ENCODE data around the gene CANT1. TPM values are rescaled to one million over a fixed set of nuclear protein-coding genes. Genes with fewer than 3 reads are reported as not detected.

The CANT1 gene
- total RNA-seq, 3 donors from 2014 or later, result 46.7 to 68.6 (median 55.5) TPM

GRCh38 chr17:79046916-79047280 lies 37.3 kb upstream of the CANT1 start:
- no peaks in the 10 kb centered on the region for H3K36me3 Mint-ChIP-seq (ENCODE audit: insufficient read depth)
- no peaks in the 10 kb centered on the region for H3K4me1 Mint-ChIP-seq (ENCODE audit: low read depth)
- DNase-seq, result no peak
- peaks cover 19% of the 10 kb centered on the region for H3K27me3 Mint-ChIP-seq (ENCODE audit: low read depth)
- no peak overlapping the region for H3K4me3 Mint-ChIP-seq
- no peaks in the 10 kb centered on the region for H3K9me3 Mint-ChIP-seq
- no peak for ATAC-seq

GRCh38 chr17:79046197-79046915 lies 36.8 kb upstream of the CANT1 start:
- H3K27me3 Mint-ChIP-seq (ENCODE audit: low read depth), result peaks cover 18% of the 10 kb centered on the region
- H3K36me3 Mint-ChIP-seq (ENCODE audit: insufficient read depth), result no peaks in the 10 kb centered on the region
- no peak overlapping the region for H3K4me3 Mint-ChIP-seq
- DNase-seq, result no peak
- ATAC-seq, result no peak
- no peaks in the 10 kb centered on the region for H3K4me1 Mint-ChIP-seq (ENCODE audit: low read depth)
- no peaks in the 10 kb centered on the region for H3K9me3 Mint-ChIP-seq

- peak; percentile 80 to 81 for ATAC-seq
- no peak overlapping the region for H3K4me3 Mint-ChIP-seq
- H3K27me3 Mint-ChIP-seq (ENCODE audit: low read depth), result peaks cover 13% of the 10 kb centered on the region
- peak; percentile 57 for DNase-seq
- no peaks in the 10 kb centered on the region for H3K36me3 Mint-ChIP-seq (ENCODE audit: insufficient read depth)
- no peaks in the 10 kb centered on the region for H3K9me3 Mint-ChIP-seq
- no peaks in the 10 kb centered on the region for H3K4me1 Mint-ChIP-seq (ENCODE audit: low read depth)
These were observed 36.3 kb upstream of the CANT1 start for GRCh38 chr17:79045842-79046196.

- Mint-ChIP-seq H3K4me1 (ENCODE audit: low read depth) (no peaks in the 10 kb centered on the region), H3K9me3 (no peaks in the 10 kb centered on the region), H3K36me3 (ENCODE audit: insufficient read depth) (no peaks in the 10 kb centered on the region), H3K4me3 (no peak overlapping the region), H3K27me3 (ENCODE audit: low read depth) (peaks cover 13% of the 10 kb centered on the region)
- DNase-seq (no peak), ATAC-seq (no peak)
These were observed 35.6 kb upstream of the CANT1 start for GRCh38 chr17:79045001-79045729.

- Mint-ChIP-seq H3K4me1 (ENCODE audit: low read depth) (no peaks in the 10 kb centered on the region), H3K27me3 (ENCODE audit: low read depth) (peaks cover 13% of the 10 kb centered on the region), H3K9me3 (no peaks in the 10 kb centered on the region), H3K36me3 (ENCODE audit: insufficient read depth) (no peaks in the 10 kb centered on the region), H3K4me3 (no peak overlapping the region)
- ATAC-seq, result no peak
- no peak for DNase-seq
These were observed 34.9 kb upstream of the CANT1 start for GRCh38 chr17:79044462-79044861.

GRCh38 chr17:79043931-79044320 lies 34.4 kb upstream of the CANT1 start:
- no peaks in the 10 kb centered on the region for H3K9me3 Mint-ChIP-seq
- no peak for DNase-seq
- H3K4me3 Mint-ChIP-seq, result no peak overlapping the region
- no peak for ATAC-seq
- no peaks in the 10 kb centered on the region for H3K4me1 Mint-ChIP-seq (ENCODE audit: low read depth)
- H3K27me3 Mint-ChIP-seq (ENCODE audit: low read depth), result peaks cover 13% of the 10 kb centered on the region
- H3K36me3 Mint-ChIP-seq (ENCODE audit: insufficient read depth), result no peaks in the 10 kb centered on the region

- Mint-ChIP-seq H3K4me3 (no peak overlapping the region), H3K4me1 (ENCODE audit: low read depth) (no peaks in the 10 kb centered on the region), H3K36me3 (ENCODE audit: insufficient read depth) (no peaks in the 10 kb centered on the region), H3K9me3 (no peaks in the 10 kb centered on the region), H3K27me3 (ENCODE audit: low read depth) (peaks cover 13% of the 10 kb centered on the region)
- DNase-seq (no peak), ATAC-seq (no peak)
These were observed 33.8 kb upstream of the CANT1 start for GRCh38 chr17:79043191-79043930.

GRCh38 chr17:79042421-79043190 lies 33.0 kb upstream of the CANT1 start:
- ATAC-seq, result peak; percentile 67 to 74
- no peak overlapping the region for H3K4me3 Mint-ChIP-seq

GRCh38 chr17:79041723-79042420 lies 32.3 kb upstream of the CANT1 start:
- no peaks in the 10 kb centered on the region for H3K9me3 Mint-ChIP-seq
- H3K36me3 Mint-ChIP-seq (ENCODE audit: insufficient read depth), result no peaks in the 10 kb centered on the region
- peaks cover 13% of the 10 kb centered on the region for H3K27me3 Mint-ChIP-seq (ENCODE audit: low read depth)
- H3K4me1 Mint-ChIP-seq (ENCODE audit: low read depth), result no peaks in the 10 kb centered on the region
- H3K4me3 Mint-ChIP-seq, result no peak overlapping the region
- no peak for ATAC-seq
- no peak for DNase-seq

More at GRCh38 chr17:79042421-79043190, 33.0 kb upstream of the CANT1 start:
- no peaks in the 10 kb centered on the region for H3K36me3 Mint-ChIP-seq (ENCODE audit: insufficient read depth)
- DNase-seq, result peak; percentile 67
- no peaks in the 10 kb centered on the region for H3K9me3 Mint-ChIP-seq
- H3K27me3 Mint-ChIP-seq (ENCODE audit: low read depth), result peaks cover 13% of the 10 kb centered on the region
- no peaks in the 10 kb centered on the region for H3K4me1 Mint-ChIP-seq (ENCODE audit: low read depth)

GRCh38 chr17:79041041-79041570 lies 31.5 kb upstream of the CANT1 start:
- Mint-ChIP-seq H3K27me3 (ENCODE audit: low read depth) (peaks cover 13% of the 10 kb centered on the region), H3K4me3 (no peak overlapping the region), H3K36me3 (ENCODE audit: insufficient read depth) (no peaks in the 10 kb centered on the region), H3K4me1 (ENCODE audit: low read depth) (no peaks in the 10 kb centered on the region), H3K9me3 (no peaks in the 10 kb centered on the region)
- ATAC-seq (no peak), DNase-seq (no peak)

GRCh38 chr17:79039886-79040285 lies 30.3 kb upstream of the CANT1 start:
- Mint-ChIP-seq H3K4me1 (ENCODE audit: low read depth) (no peaks in the 10 kb centered on the region), H3K27me3 (ENCODE audit: low read depth) (peaks cover 3% of the 10 kb centered on the region), H3K4me3 (no peak overlapping the region), H3K36me3 (ENCODE audit: insufficient read depth) (no peaks in the 10 kb centered on the region), H3K9me3 (no peaks in the 10 kb centered on the region)
- ATAC-seq (no peak), DNase-seq (no peak)

GRCh38 chr17:79039171-79039570 lies 29.6 kb upstream of the CANT1 start:
- H3K27me3 Mint-ChIP-seq (ENCODE audit: low read depth), result no peaks in the 10 kb centered on the region
- ATAC-seq, result no peak
- H3K4me1 Mint-ChIP-seq (ENCODE audit: low read depth), result no peaks in the 10 kb centered on the region
- no peaks in the 10 kb centered on the region for H3K36me3 Mint-ChIP-seq (ENCODE audit: insufficient read depth)
- no peak for DNase-seq
- H3K4me3 Mint-ChIP-seq, result no peak overlapping the region
- H3K9me3 Mint-ChIP-seq, result no peaks in the 10 kb centered on the region

GRCh38 chr17:79038545-79039135 lies 29.1 kb upstream of the CANT1 start:
- no peak overlapping the region for H3K4me3 Mint-ChIP-seq
- DNase-seq, result no peak
- peak in 1 of 2 donors; percentile 14 for ATAC-seq
- no peaks in the 10 kb centered on the region for H3K4me1 Mint-ChIP-seq (ENCODE audit: low read depth)
- no peaks in the 10 kb centered on the region for H3K9me3 Mint-ChIP-seq
- H3K27me3 Mint-ChIP-seq (ENCODE audit: low read depth), result no peaks in the 10 kb centered on the region
- no peaks in the 10 kb centered on the region for H3K36me3 Mint-ChIP-seq (ENCODE audit: insufficient read depth)

All from activated T-cell treated with anti-CD3 and anti-CD28 coated beads, Interleukin-2, amount 50 U/mL, for 4 hours (primary cell).